Right lobe of liver (tissue), 6 donors: ENCODE measurements around the gene DDX49. TPM values are rescaled to one million over a fixed set of nuclear protein-coding genes. Genes with fewer than 3 reads are reported as not detected.
"Not testable (repeated sequence)": the region's sequence is repeated elsewhere in the genome, so short reads cannot be mapped to it uniquely, and the experiment has no call there.

Experiments used
- ATAC-seq, 4 donors: fragments of 200-7000 bp; cut with Tn5 transposase; one replicate each; pipeline ENCODE4 v1.9.1; 2020; ENCODE audit warnings: mild to moderate bottlenecking in 4 of 4, moderate library complexity in 4 of 4
- DNase-seq, 3 donors: peaks; one replicate each; pipeline ENCODE4 v3.0.0-alpha.2; 2020
- H3K27ac ChIP-seq, 3 donors: fragments of 200-600 bp; one replicate each; pipeline ENCODE4 v1.8.0; 2022
- H3K27me3 ChIP-seq, 2 donors: fragments of 200-600 bp; one replicate each; pipeline ENCODE4 v1.8.0; 2022
- H3K36me3 ChIP-seq, 4 donors: fragments of 200-600 bp; sonication (generic) in 1 of 4; one replicate each; pipeline versions ENCODE4 v1.5.1 to v1.8.0; 2017 to 2022; ENCODE audit warnings: control low read depth in 1 of 4
- H3K4me1 ChIP-seq, 4 donors: fragments of 200-600 bp; sonication (generic) in 1 of 4; one replicate each; pipeline versions ENCODE4 v1.5.1 to v1.8.0; 2017 to 2022; ENCODE audit warnings: control low read depth in 1 of 4
- H3K4me3 ChIP-seq, 3 donors: fragments of 200-600 bp; one replicate each; pipeline ENCODE4 v1.8.0; 2022
- H3K9me3 ChIP-seq, 4 donors: fragments of 200-600 bp; sonication (generic) in 1 of 4; one replicate each; pipeline versions ENCODE4 v1.5.1 to v1.8.0; 2017 to 2022; ENCODE audit warnings: control low read depth in 1 of 4
- POLR2A ChIP-seq: fragments of 450-650 bp; IDR thresholded peaks from one replicate; pipeline ENCODE4 v1.6.1; 2017; ENCODE audit warnings: antibody characterized with exemption, mild to moderate bottlenecking
- WGBS: methylation state at CpG from one replicate; pipeline ENCODE4 v1.1.6; 2018; ENCODE audit warnings: low coverage, low lambda C conversion rate; ENCODE audit not compliant: insufficient coverage; ENCODE audit errors: missing lambda C conversion rate; 5-methylcytosine and 5-hydroxymethylcytosine counted together
- intact Hi-C, 2 donors: fragments of 100-400 bp; cut with DNase I; formaldehyde crosslinking; loops; one replicate each; pipeline versions ENCODE4 v1.11.2 to v1.14.1; 2022
- total RNA-seq, 6 experiments: library from RNA; depleted of rRNA in 2 of 6; stranded (reverse); fragments of >200 nt in 2 of 6; fragmentation: NEBNext Ultra II Directional in 3 of 6; extraction: Animal tissue kit (Norgen Biotek cat#: 25700) in 3 of 6; gene quantifications; one replicate each; pipeline versions ENCODE4 v1.1.0 to v1.2.4, GENCODE V29; 2016 to 2023
- TF ChIP-seq, protein P1 (sequence below), 4 donors: fragments of 200-600 bp in 3 of 4; fragments of 450-650 bp in 1 of 4; IDR thresholded peaks; one replicate each; pipeline versions ENCODE4 v1.5.1 to v1.8.0; 2016 to 2022; ENCODE audit warnings: antibody characterized with exemption in 4 of 4, mild to moderate bottlenecking in 2 of 4
- donor health status: DM: no; HTN: yes; CAD: no.
- donor health status: DM: no; HTN: no; CAD: no.
- donor health status: DM: no; HTN: no; CAD: no.
- donor health status: DM: no; HTN: yes; CAD: no.
- donor health status: DM: no; HTN: yes; CAD: no.

The DDX49 gene
- total RNA-seq, 6 experiments from 2014 or later, result 15.8 to 37.9 (median 18.5) TPM

DNA sequence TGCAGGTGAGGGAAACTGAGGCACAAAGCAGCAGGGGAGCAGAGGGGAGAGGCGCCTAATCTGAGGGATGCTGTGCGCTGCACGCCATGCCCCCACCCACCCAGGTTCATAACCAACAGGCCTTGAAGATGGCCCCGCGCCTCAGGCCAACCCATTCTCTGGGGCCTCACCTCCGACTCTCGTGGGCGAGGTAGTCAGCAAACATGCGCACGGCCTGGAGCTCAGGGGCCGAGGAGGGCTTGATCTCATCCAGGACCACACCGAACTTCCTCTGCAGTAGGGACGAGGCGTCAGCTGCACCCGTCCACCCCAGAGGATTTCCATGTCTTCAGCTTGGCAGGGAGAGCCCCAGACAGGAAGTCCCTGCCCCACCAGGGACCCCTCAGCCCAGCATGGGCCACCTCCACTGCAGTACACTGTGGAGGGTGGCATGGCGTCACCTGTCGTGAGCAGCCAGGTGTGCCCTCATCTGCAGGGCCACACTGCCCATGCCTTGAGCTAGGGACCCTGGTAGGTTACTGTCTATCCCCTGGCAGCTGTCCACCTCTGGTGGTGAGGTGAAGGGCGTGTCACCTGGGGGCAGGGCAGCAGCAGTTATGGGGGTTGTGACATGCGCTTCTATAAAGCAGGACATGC is 8.6 kb upstream of the DDX49 start:
- intact Hi-C loops, result no loop called here
- 98% methylated on average over 13 of the region's 19 CpGs for WGBS

DNA sequence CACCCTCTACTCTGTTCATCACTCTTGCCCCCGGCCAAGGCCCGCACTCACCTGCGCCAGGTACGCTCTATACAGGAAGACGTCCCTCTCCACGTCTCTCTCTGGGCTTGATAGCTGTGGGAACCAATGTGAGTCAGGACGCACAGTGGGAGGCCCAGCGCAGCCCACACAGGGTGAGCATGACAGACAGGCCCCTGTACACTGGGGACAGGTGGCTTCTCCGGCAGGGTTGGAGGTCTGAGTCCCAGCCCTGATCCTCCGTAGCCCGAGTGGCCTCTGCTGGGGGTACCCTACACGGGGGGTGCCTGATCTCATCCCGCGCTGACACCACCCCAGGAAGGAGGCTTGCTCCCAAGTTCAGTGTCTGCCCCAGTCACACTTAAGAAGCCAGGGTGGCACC is 6.6 kb upstream of the DDX49 start:
- H3K4me3 ChIP-seq, result no peak overlapping the region
- DNase-seq (no peak), ATAC-seq (peak in 1 of 4 donors; percentile 14)
- H3K9me3 ChIP-seq, result no peaks in the 10 kb centered on the region
- intact Hi-C loops, result no loop called here
- no peak for TF ChIP-seq POLR2A
- TF ChIP-seq, protein P1, sequence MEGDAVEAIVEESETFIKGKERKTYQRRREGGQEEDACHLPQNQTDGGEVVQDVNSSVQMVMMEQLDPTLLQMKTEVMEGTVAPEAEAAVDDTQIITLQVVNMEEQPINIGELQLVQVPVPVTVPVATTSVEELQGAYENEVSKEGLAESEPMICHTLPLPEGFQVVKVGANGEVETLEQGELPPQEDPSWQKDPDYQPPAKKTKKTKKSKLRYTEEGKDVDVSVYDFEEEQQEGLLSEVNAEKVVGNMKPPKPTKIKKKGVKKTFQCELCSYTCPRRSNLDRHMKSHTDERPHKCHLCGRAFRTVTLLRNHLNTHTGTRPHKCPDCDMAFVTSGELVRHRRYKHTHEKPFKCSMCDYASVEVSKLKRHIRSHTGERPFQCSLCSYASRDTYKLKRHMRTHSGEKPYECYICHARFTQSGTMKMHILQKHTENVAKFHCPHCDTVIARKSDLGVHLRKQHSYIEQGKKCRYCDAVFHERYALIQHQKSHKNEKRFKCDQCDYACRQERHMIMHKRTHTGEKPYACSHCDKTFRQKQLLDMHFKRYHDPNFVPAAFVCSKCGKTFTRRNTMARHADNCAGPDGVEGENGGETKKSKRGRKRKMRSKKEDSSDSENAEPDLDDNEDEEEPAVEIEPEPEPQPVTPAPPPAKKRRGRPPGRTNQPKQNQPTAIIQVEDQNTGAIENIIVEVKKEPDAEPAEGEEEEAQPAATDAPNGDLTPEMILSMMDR (IDR thresholded peaks at IDR 0.05), result no peak
- peaks cover 0 to 11% (median 1%) of the 10 kb centered on the region in 4 donors for H3K36me3 ChIP-seq
- peaks cover 0 to 10% (median 0%) of the 10 kb centered on the region in 4 donors for H3K4me1 ChIP-seq
- no peaks in the 10 kb centered on the region for H3K27me3 ChIP-seq
- WGBS, result 98% methylated on average over 6 of the region's 14 CpGs
- no peak overlapping the region for H3K27ac ChIP-seq

More for the DNA sequence above, 8.6 kb upstream of the DDX49 start:
- TF ChIP-seq POLR2A, result no peak
- TF ChIP-seq, protein P1 (IDR thresholded peaks at IDR 0.05), result no peak
- ATAC-seq (no peak), DNase-seq (no peak)
- Histone ChIP-seq H3K36me3 (peaks cover 0 to 18% (median 6%) of the 10 kb centered on the region in 4 donors), H3K27ac (no peak overlapping the region), H3K27me3 (no peaks in the 10 kb centered on the region), H3K4me3 (no peak overlapping the region), H3K9me3 (no peaks in the 10 kb centered on the region), H3K4me1 (no peaks in the 10 kb centered on the region)

DNA sequence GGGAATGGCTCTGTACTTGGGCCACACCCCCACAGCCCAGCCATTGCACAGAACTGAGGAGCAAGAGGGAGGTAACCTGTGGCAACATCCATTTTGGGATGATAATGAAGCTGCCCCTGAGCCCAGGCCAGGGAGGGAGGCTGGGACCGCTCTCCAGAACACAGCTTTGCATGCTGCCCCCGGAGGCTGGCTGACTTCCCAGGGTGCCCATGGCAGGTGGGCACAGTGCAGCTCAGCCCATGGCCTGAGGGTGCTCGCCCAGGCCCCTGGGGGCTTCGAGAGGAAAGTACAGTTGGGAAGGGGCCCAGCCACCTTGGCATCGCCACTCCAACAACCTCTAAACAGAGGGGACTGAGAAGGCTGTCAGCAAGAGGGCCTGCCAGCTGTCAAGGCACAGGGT is 6.0 kb upstream of the DDX49 start:
- DNase-seq (no peak), ATAC-seq (peak in 1 of 4 donors; percentile 15)
- Histone ChIP-seq H3K4me1 (peaks cover 0 to 15% (median 0%) of the 10 kb centered on the region in 4 donors), H3K27ac (no peak overlapping the region), H3K4me3 (no peak overlapping the region), H3K9me3 (no peaks in the 10 kb centered on the region), H3K36me3 (peaks cover 0 to 11% (median 1%) of the 10 kb centered on the region in 4 donors), H3K27me3 (no peaks in the 10 kb centered on the region)
- no CpG with 5 or more reads among the region's 5 CpGs for WGBS
- intact Hi-C loops, result no loop called here
- no peak for TF ChIP-seq POLR2A
- TF ChIP-seq, protein P1 (IDR thresholded peaks at IDR 0.05), result no peak

DNA sequence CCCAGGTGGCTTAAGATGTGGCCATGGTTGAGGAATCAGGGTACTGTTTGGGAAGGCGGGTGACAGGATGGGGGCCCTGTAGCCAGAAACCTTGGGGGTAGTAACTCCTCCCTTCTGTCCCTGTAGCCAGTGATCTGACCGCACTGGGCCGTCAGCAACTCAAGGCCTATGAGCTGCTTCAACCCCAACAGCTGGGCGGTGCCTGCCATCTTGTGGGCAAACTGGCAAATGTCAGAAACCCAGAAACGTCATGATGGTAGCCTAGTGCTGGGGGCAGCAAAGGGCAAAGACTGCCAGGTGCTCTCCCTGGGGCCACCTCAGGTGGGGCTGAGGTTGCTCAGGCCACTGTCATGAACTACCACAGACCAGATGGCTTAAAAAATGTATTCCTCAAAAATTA is 3.9 kb upstream of the DDX49 start:
- no CpG with 5 or more reads among the region's 5 CpGs for WGBS
- no peak for ATAC-seq
- Histone ChIP-seq H3K36me3 (peaks cover 0 to 4% (median 0%) of the 10 kb centered on the region in 4 donors), H3K4me1 (peaks cover 0 to 24% (median 3%) of the 10 kb centered on the region in 4 donors), H3K4me3 (no peak overlapping the region), H3K9me3 (no peaks in the 10 kb centered on the region), H3K27me3 (no peaks in the 10 kb centered on the region), H3K27ac (no peak overlapping the region)
- TF ChIP-seq, protein P1 (IDR thresholded peaks at IDR 0.05), result peak in 3 of 4 donors; percentile 17 to 39 (median 18)
- no peak for TF ChIP-seq POLR2A
- DNase-seq, result peak in 1 of 3 donors; percentile 21
- intact Hi-C loops, result no loop called here

DNA sequence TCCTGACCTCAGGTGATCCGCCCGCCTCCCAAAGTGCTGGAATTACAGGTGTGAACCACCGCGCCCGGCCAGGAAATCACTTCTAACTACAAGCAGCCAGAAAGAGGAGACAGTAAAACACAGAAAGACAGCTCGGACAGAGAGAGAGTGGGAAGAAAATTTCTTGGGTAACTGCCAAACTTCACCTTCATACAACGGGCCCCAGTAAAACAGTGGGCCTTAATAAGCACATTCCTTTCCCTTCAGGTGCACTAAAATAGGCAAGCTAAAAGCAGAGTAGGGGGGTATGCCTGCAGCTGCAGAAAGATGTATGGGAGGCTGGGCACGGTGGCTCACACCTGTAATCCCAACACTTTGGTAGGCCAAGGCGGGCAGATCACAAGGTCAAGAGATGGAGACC is 1.9 kb upstream of the DDX49 start:
- H3K9me3 ChIP-seq, DNase-seq, H3K27me3 ChIP-seq, intact Hi-C loops, ATAC-seq, H3K4me3 ChIP-seq, H3K27ac ChIP-seq: not testable (repeated sequence)
- peaks cover 0 to 25% (median 4%) of the 10 kb centered on the region in 4 donors for H3K4me1 ChIP-seq
- H3K36me3 ChIP-seq, result peaks cover 0 to 16% (median 4%) of the 10 kb centered on the region in 4 donors
- WGBS, result 82% methylated on average over 8 of the region's 9 CpGs
